Urinary bladder (tissue), 4 donors: ENCODE results near the gene ITGA3. TPM values are rescaled to one million over a fixed set of nuclear protein-coding genes. Genes with fewer than 3 reads are reported as not detected.

ENCODE experiments used
- DNase-seq: peaks from one replicate; pipeline ENCODE4 v3.0.0-alpha.2; 2015; ENCODE audit errors: extremely low spot score
- H3K27ac ChIP-seq: one replicate; pipeline ENCODE4 v1.5.1; 2013; ENCODE audit warnings: low read depth, mild to moderate bottlenecking, moderate library complexity
- H3K36me3 ChIP-seq: one replicate; pipeline ENCODE4 v1.6.1; 2013; ENCODE audit warnings: mild to moderate bottlenecking, moderate library complexity; ENCODE audit not compliant: insufficient read depth
- H3K4me1 ChIP-seq: one replicate; pipeline ENCODE4 v1.6.1; 2013; ENCODE audit warnings: mild to moderate bottlenecking, moderate library complexity; ENCODE audit not compliant: insufficient read depth
- H3K4me3 ChIP-seq: one replicate; pipeline ENCODE4 v1.5.1; 2013; ENCODE audit warnings: low read depth, low read length
- WGBS: extraction: QIAGEN DNeasy Blood & Tissue Kit; methylation state at CpG from one replicate; pipeline ENCODE4 v1.1.7; 2013; 5-methylcytosine and 5-hydroxymethylcytosine counted together
- polyA plus RNA-seq: library from polyadenylated mRNA; stranded (reverse); fragments of 200-250 nt; gene quantifications from one replicate; pipeline ENCODE4 v1.2.3, GENCODE V29; 2013
- total RNA-seq: library from RNA; depleted of rRNA; stranded (reverse); fragments of >200 nt; gene quantifications from one replicate; pipeline ENCODE4 v1.2.3, GENCODE V29; 2014
- donor health status: healthy with polysubstance abuse.
- donor health status: healthy.

The ITGA3 gene
- total and polyA plus RNA-seq, 2 donors: 26.0 to 54.9 TPM

DNA sequence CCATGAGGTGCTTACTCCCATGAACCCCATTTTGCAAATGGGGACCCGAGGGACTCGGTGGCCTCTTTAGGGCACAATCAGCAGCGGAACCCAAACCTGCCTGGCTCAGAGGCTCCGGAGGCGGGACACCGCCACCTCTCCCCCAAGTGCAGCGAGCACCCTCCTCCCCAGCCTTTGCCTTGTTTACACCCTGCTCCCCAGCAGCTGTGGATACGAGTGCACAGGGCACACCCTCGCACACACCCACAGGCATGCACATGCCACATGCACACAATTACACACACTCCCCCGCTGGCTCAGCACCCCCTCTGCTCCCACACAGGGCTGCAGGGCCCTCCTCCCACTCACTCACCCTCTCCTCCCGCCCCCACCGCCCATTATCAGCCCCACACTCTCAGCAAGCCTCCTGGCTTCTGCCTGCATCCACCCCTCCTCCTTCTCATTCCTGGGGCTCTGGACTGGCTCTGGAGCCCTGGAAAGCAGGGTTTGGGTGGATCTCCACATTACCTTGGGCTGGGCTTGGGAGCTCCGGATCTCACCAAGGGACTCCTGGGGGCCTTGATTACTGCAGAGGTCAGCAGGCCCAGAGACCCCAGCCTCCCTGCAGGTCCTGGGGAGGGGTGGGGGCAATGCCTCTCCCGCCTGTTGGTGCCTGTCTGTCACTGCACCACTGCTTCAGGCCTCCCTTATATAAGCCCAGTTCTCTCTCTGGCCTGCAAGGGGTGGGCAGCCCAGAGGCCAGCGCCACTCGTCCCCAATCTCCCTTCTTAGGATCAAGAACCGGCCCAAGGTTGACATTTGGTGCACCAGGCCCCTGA is 45.6 kb downstream of the ITGA3 start:
- H3K4me3 ChIP-seq: no peak overlapping the region

GRCh38 chr17:50102164-50102991 is 46.5 kb downstream of the ITGA3 start:
- no peaks in the 10 kb centered on the region for H3K36me3 ChIP-seq
- DNase-seq: no peak
- H3K27ac ChIP-seq: no peak overlapping the region
- H3K4me1 ChIP-seq: no peaks in the 10 kb centered on the region
- no peak overlapping the region for H3K4me3 ChIP-seq
- WGBS: 71% methylated on average over 15 of the region's 15 CpGs

More for the DNA sequence above, 45.6 kb downstream of the ITGA3 start:
- 33% methylated on average over 17 of the region's 17 CpGs for WGBS
- no peak overlapping the region for H3K27ac ChIP-seq
- no peaks in the 10 kb centered on the region for H3K36me3 ChIP-seq
- H3K4me1 ChIP-seq: no peaks in the 10 kb centered on the region
- DNase-seq: no peak

DNA sequence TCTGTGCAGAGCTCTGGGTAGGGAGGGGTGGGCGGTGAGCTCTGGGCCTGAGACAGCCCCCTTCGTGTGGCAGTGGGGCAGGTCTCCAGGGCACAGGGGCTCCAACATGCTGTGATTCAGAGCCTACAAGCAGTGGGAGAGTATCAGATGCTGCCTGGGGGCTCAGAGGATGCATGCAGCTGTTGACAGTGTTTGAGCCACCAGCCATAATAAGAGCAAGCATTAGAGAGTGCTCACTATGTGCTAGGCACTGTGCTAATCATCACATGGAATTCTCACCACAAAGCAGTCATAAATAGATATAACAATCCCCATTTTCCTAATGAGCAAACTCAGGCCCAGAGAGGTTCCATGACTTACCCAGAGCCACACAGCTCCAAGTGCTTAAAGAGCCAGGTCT is 47.3 kb downstream of the ITGA3 start:
- WGBS: 75% methylated on average over 2 of the region's 2 CpGs
- no peak overlapping the region for H3K4me3 ChIP-seq
- H3K27ac ChIP-seq: no peak overlapping the region
- H3K4me1 ChIP-seq: no peaks in the 10 kb centered on the region
- no peak for DNase-seq
- no peaks in the 10 kb centered on the region for H3K36me3 ChIP-seq

GRCh38 chr17:50103941-50104340 is 48.0 kb downstream of the ITGA3 start:
- DNase-seq: no peak
- H3K27ac ChIP-seq: no peak overlapping the region
- no peak overlapping the region for H3K4me3 ChIP-seq
- H3K4me1 ChIP-seq: no peaks in the 10 kb centered on the region
- 90% methylated on average over 5 of the region's 5 CpGs for WGBS
- no peaks in the 10 kb centered on the region for H3K36me3 ChIP-seq

- no peak for DNase-seq
- 91% methylated on average over 21 of the region's 21 CpGs for WGBS
- no peaks in the 10 kb centered on the region for H3K36me3 ChIP-seq
These were observed 49.9 kb downstream of the ITGA3 start for GRCh38 chr17:50105811-50106210.

DNA sequence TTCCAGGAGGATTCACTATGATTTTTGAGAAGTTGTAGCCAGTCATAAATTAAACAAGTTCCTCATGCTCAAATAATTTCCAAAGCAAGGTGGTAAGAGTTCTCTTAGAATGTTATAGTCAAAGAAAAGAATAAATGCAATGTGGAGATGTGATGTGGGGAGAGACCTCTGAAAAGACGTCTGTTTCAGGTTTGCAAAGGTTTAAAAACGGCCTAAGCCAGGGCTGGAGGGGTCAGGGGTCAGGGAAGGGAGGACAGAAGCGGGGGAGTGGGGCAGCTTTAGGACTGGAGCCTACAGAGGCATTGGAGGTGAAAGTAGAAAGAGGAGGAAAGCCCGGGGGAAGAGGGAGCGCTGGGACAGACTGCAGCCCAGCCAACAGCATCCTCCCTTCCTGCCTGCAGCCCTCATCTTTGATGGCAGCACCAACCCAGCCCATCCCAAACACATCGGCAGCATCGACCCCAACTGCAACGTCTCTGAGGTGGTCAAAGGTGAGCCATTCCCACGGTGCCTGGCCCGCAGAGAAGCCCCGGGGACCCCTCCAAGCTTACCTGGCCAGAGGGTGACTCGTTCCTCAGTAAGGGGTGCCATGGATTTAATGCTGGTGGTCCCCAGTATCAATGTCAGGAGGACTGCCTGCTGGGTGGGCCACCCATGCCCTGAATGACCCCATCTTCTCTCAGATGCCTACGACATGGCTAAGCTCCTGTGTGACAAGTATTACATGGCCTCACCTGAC is 50.7 kb downstream of the ITGA3 start:
- no peaks in the 10 kb centered on the region for H3K36me3 ChIP-seq
- WGBS: 72% methylated on average over 13 of the region's 13 CpGs

More at GRCh38 chr17:50105811-50106210, 49.9 kb downstream of the ITGA3 start:
- Histone ChIP-seq H3K4me3 (no peak overlapping the region), H3K4me1 (no peaks in the 10 kb centered on the region), H3K27ac (no peak overlapping the region)

DNA sequence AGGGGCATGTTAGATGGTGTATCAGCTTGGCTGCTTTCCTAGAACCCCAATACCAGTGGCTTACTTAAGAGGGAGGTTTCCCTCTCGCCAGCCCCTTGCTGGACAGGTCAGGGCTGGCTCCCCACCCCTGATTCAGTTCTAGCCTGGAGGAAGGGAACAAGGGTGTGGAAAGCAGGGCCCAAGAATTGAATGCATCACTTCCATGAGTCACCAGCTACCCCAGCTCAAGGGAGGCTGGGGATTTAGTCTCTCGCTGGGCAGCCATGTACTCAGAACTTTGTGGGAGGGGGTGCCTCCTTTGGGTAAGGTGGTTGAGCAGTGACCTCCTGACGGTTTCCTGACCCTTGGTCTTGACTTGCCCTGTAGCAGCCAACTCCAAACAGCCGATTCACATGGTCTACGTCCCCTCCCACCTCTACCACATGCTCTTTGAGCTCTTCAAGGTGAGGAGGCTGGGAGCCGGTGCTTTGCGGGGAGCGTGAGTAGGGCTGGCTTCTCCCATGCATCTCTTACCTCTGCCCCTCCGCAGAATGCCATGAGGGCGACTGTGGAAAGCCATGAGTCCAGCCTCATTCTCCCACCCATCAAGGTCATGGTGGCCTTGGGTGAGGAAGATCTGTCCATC is 52.0 kb downstream of the ITGA3 start:
- Histone ChIP-seq H3K4me1 (no peaks in the 10 kb centered on the region), H3K4me3 (no peak overlapping the region), H3K27ac (no peak overlapping the region), H3K36me3 (no peaks in the 10 kb centered on the region)
- no peak for DNase-seq
- WGBS: 88% methylated on average over 10 of the region's 10 CpGs

More for the DNA sequence above, 50.7 kb downstream of the ITGA3 start:
- Histone ChIP-seq H3K4me3 (no peak overlapping the region), H3K27ac (no peak overlapping the region), H3K4me1 (no peaks in the 10 kb centered on the region)
- no peak for DNase-seq

- Histone ChIP-seq H3K27ac (no peak overlapping the region), H3K4me3 (no peak overlapping the region), H3K36me3 (no peaks in the 10 kb centered on the region), H3K4me1 (no peaks in the 10 kb centered on the region)
- DNase-seq: no peak
- 77% methylated on average over 9 of the region's 9 CpGs for WGBS
These were observed 52.6 kb downstream of the ITGA3 start for GRCh38 chr17:50108556-50108955.

GRCh38 chr17:50109207-50109606 is 53.3 kb downstream of the ITGA3 start:
- no peaks in the 10 kb centered on the region for H3K4me1 ChIP-seq
- no peaks in the 10 kb centered on the region for H3K36me3 ChIP-seq
- H3K27ac ChIP-seq: no peak overlapping the region
- no peak overlapping the region for H3K4me3 ChIP-seq
- DNase-seq: no peak
- WGBS: 83% methylated on average over 7 of the region's 7 CpGs

GRCh38 chr17:50109785-50110184 is 53.9 kb downstream of the ITGA3 start:
- no peak overlapping the region for H3K27ac ChIP-seq
- H3K4me3 ChIP-seq: no peak overlapping the region
- H3K4me1 ChIP-seq: no peaks in the 10 kb centered on the region
- no peaks in the 10 kb centered on the region for H3K36me3 ChIP-seq
- WGBS: 85% methylated on average over 19 of the region's 19 CpGs
- DNase-seq: no peak

DNA sequence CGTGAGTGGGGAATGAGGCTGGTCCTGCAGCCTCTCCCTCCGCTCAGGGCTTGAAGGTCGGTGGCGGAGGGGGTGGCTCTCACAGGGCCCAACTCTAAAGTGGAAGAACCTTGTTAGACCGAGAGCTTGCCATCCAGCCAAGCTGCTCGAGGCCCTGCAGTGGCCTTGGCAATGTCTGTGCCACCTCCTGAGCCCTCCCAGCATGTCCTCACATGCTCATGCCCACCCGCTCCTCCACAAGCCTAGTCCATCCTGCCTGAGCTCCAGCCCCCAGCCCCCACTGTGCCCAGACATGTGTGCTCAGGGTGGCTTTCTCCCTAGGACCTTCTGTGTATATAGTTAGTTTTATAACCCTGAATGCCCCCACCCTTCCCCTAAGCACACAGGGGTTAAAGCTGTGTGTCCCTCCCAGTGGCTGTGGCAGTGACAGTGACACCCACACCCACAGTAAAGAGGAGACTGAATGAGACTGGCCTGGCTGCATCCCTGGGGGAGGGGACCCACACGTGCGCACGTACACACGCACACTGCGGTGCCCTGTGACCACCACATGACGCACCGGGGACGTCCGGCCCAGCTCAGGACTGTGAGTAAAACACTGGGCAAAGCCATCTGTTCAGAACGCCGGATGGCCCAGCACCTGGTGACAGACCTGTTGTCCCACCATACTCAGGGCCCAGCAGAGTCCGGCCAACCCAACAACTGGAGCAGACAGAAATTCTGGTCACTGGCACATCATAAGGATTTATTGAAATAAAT is 54.9 kb downstream of the ITGA3 start:
- no peaks in the 10 kb centered on the region for H3K4me1 ChIP-seq
- no peak for DNase-seq
- no peaks in the 10 kb centered on the region for H3K36me3 ChIP-seq
- H3K4me3 ChIP-seq: no peak overlapping the region
- no peak overlapping the region for H3K27ac ChIP-seq
- 83% methylated on average over 19 of the region's 19 CpGs for WGBS

- H3K4me1 ChIP-seq: no peaks in the 10 kb centered on the region
- no peak overlapping the region for H3K4me3 ChIP-seq
- 48% methylated on average over 14 of the region's 14 CpGs for WGBS
- peak overlapping the region; percentile 60 for H3K27ac ChIP-seq
- no peak for DNase-seq
- H3K36me3 ChIP-seq: no peaks in the 10 kb centered on the region
These were observed 56.1 kb downstream of the ITGA3 start for GRCh38 chr17:50111673-50112655.
